ENCODE results near the gene PIP5K1B.

GRCh38 chr9:68750255-68750654, 45.2 kb downstream of the PIP5K1B start:
- no peak for TF ChIP-seq EZH2 (IDR thresholded peaks at IDR 0.05; ENCODE audit: borderline replicate concordance, insufficient read depth, low read depth, low read length, poor library complexity, severe bottlenecking)
- no peak for TF ChIP-seq CTCF (IDR thresholded peaks at IDR 0.05)

Data from B cell (primary cell).